CD4-positive, alpha-beta T cell treated with Interleukin-12 subunit alpha and Interleukin-12 subunit beta, for 1 hour (primary cell): ENCODE results near the gene CHSY1.

Source experiments
- DNase-seq: peaks from one replicate; pipeline ENCODE4 v3.0.0-alpha.2; 2020

Gene CHSY1

GRCh38 chr15:101187820-101188636 is 63.8 kb downstream of the CHSY1 start:
- no peak for DNase-seq

- no peak for DNase-seq
These were observed 66.1 kb downstream of the CHSY1 start for GRCh38 chr15:101185770-101186169.

- no peak for DNase-seq
These were observed 66.5 kb downstream of the CHSY1 start for GRCh38 chr15:101185336-101185735.

GRCh38 chr15:101184830-101185229 is 67.0 kb downstream of the CHSY1 start:
- DNase-seq: no peak

GRCh38 chr15:101183931-101184305 is 67.9 kb downstream of the CHSY1 start:
- no peak for DNase-seq

GRCh38 chr15:101183226-101183930 is 68.5 kb downstream of the CHSY1 start:
- DNase-seq: no peak

GRCh38 chr15:101182215-101182614 is 69.6 kb downstream of the CHSY1 start:
- DNase-seq: no peak

- DNase-seq: no peak
These were observed 70.5 kb downstream of the CHSY1 start for GRCh38 chr15:101181349-101181748.

GRCh38 chr15:101180620-101181307 is 71.1 kb downstream of the CHSY1 start:
- no peak for DNase-seq

- DNase-seq: no peak
These were observed 72.3 kb downstream of the CHSY1 start for GRCh38 chr15:101179341-101180153.

GRCh38 chr15:101178931-101179330 is 72.9 kb downstream of the CHSY1 start:
- DNase-seq: no peak

GRCh38 chr15:101178479-101178878 is 73.4 kb downstream of the CHSY1 start:
- no peak for DNase-seq

GRCh38 chr15:101177866-101178265 is 74.0 kb downstream of the CHSY1 start:
- no peak for DNase-seq

- DNase-seq: no peak
These were observed 75.2 kb downstream of the CHSY1 start for GRCh38 chr15:101176625-101177024.

- no peak for DNase-seq
These were observed 76.4 kb downstream of the CHSY1 start for GRCh38 chr15:101175401-101175800.

GRCh38 chr15:101174152-101174920 is 77.5 kb downstream of the CHSY1 start:
- DNase-seq: no peak

- DNase-seq: no peak
These were observed 78.4 kb downstream of the CHSY1 start for GRCh38 chr15:101173233-101174119.

GRCh38 chr15:101172501-101173071 is 79.3 kb downstream of the CHSY1 start:
- DNase-seq: no peak

GRCh38 chr15:101171954-101172353 is 79.9 kb downstream of the CHSY1 start:
- no peak for DNase-seq

GRCh38 chr15:101170568-101171350 is 81.1 kb downstream of the CHSY1 start:
- no peak for DNase-seq
